NCI-H526 treated with DMSO at 0.1 percent for 48 hours (cell line): Measurements from ENCODE around the gene IGFL1.
A peak's percentile ranks its signal among the peaks of the same experiment; 100 is the strongest.
"Not testable (repeated sequence)": the region's sequence is repeated elsewhere in the genome, so short reads cannot be mapped to it uniquely, and the experiment has no call there.

ENCODE experiments used
- DNase-seq: peaks from one replicate; lab custom pipeline; 2025; lab: John Stamatoyannopoulos, UW

Gene IGFL1

GRCh38 chr19:46202426-46202825 is 27.1 kb upstream of the IGFL1 start:
- no peak for DNase-seq

- DNase-seq, result no peak
Measured at GRCh38 chr19:46202872-46203860, 26.4 kb upstream of the IGFL1 start.

- no peak for DNase-seq
Measured at GRCh38 chr19:46204008-46204407, 25.5 kb upstream of the IGFL1 start.

GRCh38 chr19:46205183-46205984 is 24.2 kb upstream of the IGFL1 start:
- DNase-seq, result peak; percentile 48

GRCh38 chr19:46206176-46206575 is 23.4 kb upstream of the IGFL1 start:
- no peak for DNase-seq

- no peak for DNase-seq
Measured at GRCh38 chr19:46206682-46207081, 22.9 kb upstream of the IGFL1 start.

- DNase-seq, result not testable (repeated sequence)
Measured at GRCh38 chr19:46207858-46208257, 21.7 kb upstream of the IGFL1 start.

- no peak for DNase-seq
Measured at GRCh38 chr19:46209051-46209450, 20.5 kb upstream of the IGFL1 start.

- no peak for DNase-seq
Measured at GRCh38 chr19:46209472-46209871, 20.1 kb upstream of the IGFL1 start.

- no peak for DNase-seq
Measured at GRCh38 chr19:46210669-46211068, 18.9 kb upstream of the IGFL1 start.

GRCh38 chr19:46211201-46211881 is 18.2 kb upstream of the IGFL1 start:
- no peak for DNase-seq

- not testable (repeated sequence) for DNase-seq
Measured at GRCh38 chr19:46212592-46212991, 16.9 kb upstream of the IGFL1 start.

- DNase-seq, result no peak
Measured at GRCh38 chr19:46213156-46213555, 16.4 kb upstream of the IGFL1 start.

- no peak for DNase-seq
Measured at GRCh38 chr19:46213806-46214205, 15.7 kb upstream of the IGFL1 start.

- no peak for DNase-seq
Measured at GRCh38 chr19:46216612-46217011, 12.9 kb upstream of the IGFL1 start.

- DNase-seq, result no peak
Measured at GRCh38 chr19:46217476-46217875, 12.1 kb upstream of the IGFL1 start.

GRCh38 chr19:46218160-46218559 is 11.4 kb upstream of the IGFL1 start:
- no peak for DNase-seq

- DNase-seq, result no peak
Measured at GRCh38 chr19:46220038-46220615, 9.4 kb upstream of the IGFL1 start.

GRCh38 chr19:46221152-46221551 is 8.4 kb upstream of the IGFL1 start:
- no peak for DNase-seq

- DNase-seq, result no peak
Measured at GRCh38 chr19:46221981-46222610, 7.4 kb upstream of the IGFL1 start.

- not testable (repeated sequence) for DNase-seq
Measured at GRCh38 chr19:46223787-46224186, 5.8 kb upstream of the IGFL1 start.
